ENCODE results near the gene PRKN.

The PRKN gene

GRCh38 chr6:161608771-161609170 is 1118.8 kb downstream of the PRKN start:
- no peak overlapping the region for H3K27ac ChIP-seq
- TF ChIP-seq ZFX (IDR thresholded peaks at IDR 0.05; ENCODE audit: borderline replicate concordance) (no peak), CTCF (IDR thresholded peaks at IDR 0.05) (no peak)

GRCh38 chr6:161607696-161608297 is 1119.8 kb downstream of the PRKN start:
- no peak for TF ChIP-seq ZFX (IDR thresholded peaks at IDR 0.05; ENCODE audit: borderline replicate concordance)
- no peak for TF ChIP-seq CTCF (IDR thresholded peaks at IDR 0.05)
- no peak overlapping the region for H3K27ac ChIP-seq

- TF ChIP-seq CTCF (IDR thresholded peaks at IDR 0.05): no peak
- TF ChIP-seq ZFX (IDR thresholded peaks at IDR 0.05; ENCODE audit: borderline replicate concordance): no peak
- H3K27ac ChIP-seq: no peak overlapping the region
These were observed 1125.2 kb downstream of the PRKN start for GRCh38 chr6:161602359-161602758.

- no peak overlapping the region for H3K27ac ChIP-seq
- TF ChIP-seq CTCF (IDR thresholded peaks at IDR 0.05) (no peak), ZFX (IDR thresholded peaks at IDR 0.05; ENCODE audit: borderline replicate concordance) (no peak)
These were observed 1128.7 kb downstream of the PRKN start for GRCh38 chr6:161598896-161599295.

- H3K27ac ChIP-seq: no peak overlapping the region
- TF ChIP-seq CTCF (IDR thresholded peaks at IDR 0.05) (no peak), ZFX (IDR thresholded peaks at IDR 0.05; ENCODE audit: borderline replicate concordance) (no peak)
These were observed 1130.6 kb downstream of the PRKN start for GRCh38 chr6:161596807-161597520.

GRCh38 chr6:161594412-161594811 is 1133.2 kb downstream of the PRKN start:
- no peak overlapping the region for H3K27ac ChIP-seq
- TF ChIP-seq ZFX (IDR thresholded peaks at IDR 0.05; ENCODE audit: borderline replicate concordance): no peak
- TF ChIP-seq CTCF (IDR thresholded peaks at IDR 0.05): no peak

- TF ChIP-seq CTCF (IDR thresholded peaks at IDR 0.05) (no peak), ZFX (IDR thresholded peaks at IDR 0.05; ENCODE audit: borderline replicate concordance) (no peak)
- no peak overlapping the region for H3K27ac ChIP-seq
These were observed 1136.5 kb downstream of the PRKN start for GRCh38 chr6:161590961-161591627.

Data from 22Rv1 (cell line).